Dermis microvascular lymphatic vessel endothelial cell (primary cell): ENCODE data around the gene LAMC3. TPM values are rescaled to one million over a fixed set of nuclear protein-coding genes. Genes with fewer than 3 reads are reported as not detected.

Experiments used
- DNase-seq, 2 donors: peaks; one replicate each; pipeline versions ENCODE4 v3.0.0 to v3.0.0-alpha.2; 2010; ENCODE audit warnings: low read depth in 2 of 2
- total RNA-seq: library from RNA; depleted of rRNA; stranded (reverse); fragments of >200 nt; gene quantifications from 2 replicates; pipeline ENCODE4 v1.2.1, GENCODE V29; 2014

Gene LAMC3
- total RNA-seq, 1 donor from 2014 or later = 1.2 TPM

- no peak for DNase-seq
Measured at GRCh38 chr9:131011274-131012022, 2.5 kb downstream of the LAMC3 start.

GRCh38 chr9:131012023-131012334 is 3.0 kb downstream of the LAMC3 start:
- DNase-seq = peak; percentile 9 to 17

GRCh38 chr9:131012396-131012917 is 3.5 kb downstream of the LAMC3 start:
- DNase-seq = no peak

- DNase-seq = no peak
Measured at GRCh38 chr9:131013015-131013755, 4.2 kb downstream of the LAMC3 start.

- DNase-seq = no peak
Measured at GRCh38 chr9:131013771-131014676, 5.0 kb downstream of the LAMC3 start.

GRCh38 chr9:131015112-131015511 is 6.1 kb downstream of the LAMC3 start:
- DNase-seq = no peak

- no peak for DNase-seq
Measured at GRCh38 chr9:131015876-131016397, 7.0 kb downstream of the LAMC3 start.

GRCh38 chr9:131017067-131017466 is 8.1 kb downstream of the LAMC3 start:
- no peak for DNase-seq

GRCh38 chr9:131018621-131019020 is 9.6 kb downstream of the LAMC3 start:
- DNase-seq = no peak

GRCh38 chr9:131019388-131020239 is 10.6 kb downstream of the LAMC3 start:
- no peak for DNase-seq

- DNase-seq = no peak
Measured at GRCh38 chr9:131020388-131020787, 11.4 kb downstream of the LAMC3 start.

GRCh38 chr9:131020862-131021261 is 11.9 kb downstream of the LAMC3 start:
- no peak for DNase-seq

- no peak for DNase-seq
Measured at GRCh38 chr9:131021785-131022184, 12.8 kb downstream of the LAMC3 start.

- no peak for DNase-seq
Measured at GRCh38 chr9:131024978-131025868, 16.2 kb downstream of the LAMC3 start.

GRCh38 chr9:131025953-131026858 is 17.2 kb downstream of the LAMC3 start:
- DNase-seq = no peak

- DNase-seq = no peak
Measured at GRCh38 chr9:131027048-131027871, 18.3 kb downstream of the LAMC3 start.

GRCh38 chr9:131027872-131028179 is 18.9 kb downstream of the LAMC3 start:
- DNase-seq = no peak
